Naive thymus-derived CD4-positive, alpha-beta T cell (primary cell): ENCODE measurements around the gene C5. TPM values are rescaled to one million over a fixed set of nuclear protein-coding genes. Genes with fewer than 3 reads are reported as not detected.

ENCODE experiments used
- polyA plus RNA-seq, 2 donors: library from polyadenylated mRNA; unstranded; fragments of 300-500 nt; fragmentation: Illumina TruSeq; gene quantifications; one replicate each; pipeline ENCODE4 v1.2.3, GENCODE V29; 2021
- total RNA-seq, 6 experiments: library from RNA in 5 of 6; stranded (reverse) in 5 of 6; gene quantifications; 1 replicate in 5 of 6; 2 replicates in 1 of 6; pipeline ENCODE4 v1.2.3 and lab custom pipeline; 2021 to 2026

Gene C5
- total and polyA plus RNA-seq, 7 experiments from 2014 or later: 0.41 to 2.9 (median 2.3) TPM

Other genes with a start within 250 kb of the C5 start
- 10 to 100 TPM; 33.5 to 63.9 (median 44.0) TPM for gene PSMD5, start 207.4 kb downstream of the C5 start, total RNA-seq
- 10 to 100 TPM; 22.3 to 29.2 TPM for gene PSMD5, start 207.4 kb downstream of the C5 start, polyA plus RNA-seq
- 100 to 1,000 TPM in 3 of 5 experiments, 10 to 100 TPM in 2; 65.9 to 271 (median 197) TPM for gene PHF19, start 173.1 kb downstream of the C5 start, total RNA-seq
- gene PHF19, start 173.1 kb downstream of the C5 start, polyA plus RNA-seq: 10 to 100 TPM; 13.1 to 16.5 TPM
- gene TRAF1, start 123.5 kb downstream of the C5 start, total RNA-seq: 100 to 1,000 TPM in 2 of 5 experiments, 10 to 100 TPM in 3; 58.7 to 131 (median 98.2) TPM
- 1 to 10 TPM; 3.7 to 6.6 TPM for gene TRAF1, start 123.5 kb downstream of the C5 start, polyA plus RNA-seq
- 100 to 1,000 TPM in 2 of 5 experiments, 10 to 100 TPM in 3; 74.5 to 131 (median 88.6) TPM for gene CNTRL, start 24.7 kb upstream of the C5 start, total RNA-seq
- gene CNTRL, start 24.7 kb upstream of the C5 start, polyA plus RNA-seq: 10 to 100 TPM; 14.4 to 26.3 TPM
- 10 to 100 TPM; 43.9 to 66.5 (median 60.7) TPM for gene RAB14, start 151.6 kb upstream of the C5 start, total RNA-seq
- gene RAB14, start 151.6 kb upstream of the C5 start, polyA plus RNA-seq: 10 to 100 TPM; 30.5 to 38.7 TPM
- gene GSN, start 217.9 kb upstream of the C5 start, total RNA-seq: 10 to 100 TPM in 1 of 5 experiments, 1 to 10 TPM in 4; 4.2 to 34.6 (median 7.8) TPM
- gene GSN, start 217.9 kb upstream of the C5 start, polyA plus RNA-seq: 1 to 10 TPM; 2.9 to 3.9 TPM